GM18505 (cell line): ENCODE data around the gene ACACA.

ENCODE experiments used
- ATAC-seq: cut with Tn5 transposase; IDR thresholded peaks from one replicate; pipeline ENCODE4 v1.9.1; 2021; ENCODE audit not compliant: unreplicated experiment
- POLR2A ChIP-seq: IDR thresholded peaks from 4 replicates; pipeline ENCODE4 v1.6.1; 2011; ENCODE audit warnings: borderline replicate concordance; ENCODE audit not compliant: insufficient read depth, insufficient read length; ENCODE audit errors: extremely low read depth

ACACA gene

DNA sequence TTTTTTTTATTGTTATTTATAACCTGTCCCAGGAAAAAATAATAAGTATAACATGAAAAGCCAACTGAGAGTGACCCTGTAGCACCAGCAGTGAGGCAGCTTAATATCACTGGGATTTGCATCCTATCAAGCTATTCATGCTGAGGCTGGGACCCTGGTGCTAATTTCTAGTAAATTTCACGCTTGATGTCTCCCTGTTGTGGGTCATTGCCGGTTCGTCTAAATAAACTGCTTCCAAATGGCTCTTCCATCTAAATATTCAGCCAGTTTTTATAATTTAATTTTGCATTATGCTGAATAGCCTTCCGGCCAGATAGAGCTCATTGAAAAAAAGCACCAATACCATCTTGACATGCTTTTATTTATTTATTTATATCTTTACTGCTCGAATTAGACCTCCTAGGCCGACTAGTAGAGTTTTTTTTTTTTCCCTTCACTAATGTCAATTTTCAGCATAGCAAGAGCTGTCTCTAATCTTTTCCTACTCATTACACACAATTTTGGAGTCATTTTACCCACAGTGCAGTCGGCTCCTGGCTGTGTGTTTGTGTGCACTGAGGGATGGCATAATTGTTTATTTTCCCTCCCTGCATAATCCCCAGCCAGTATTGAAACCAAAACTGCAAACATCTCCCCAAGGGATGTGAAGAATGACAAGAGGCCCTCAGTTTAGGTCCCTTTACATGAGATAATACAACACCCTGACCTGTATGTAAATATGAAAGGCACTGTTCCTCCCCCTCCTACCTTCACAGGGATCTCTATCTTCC lies 289.1 kb downstream of the ACACA start:
- no peak for TF ChIP-seq POLR2A
- ATAC-seq, result no peak

- TF ChIP-seq POLR2A, result no peak
- ATAC-seq, result no peak
Measured at GRCh38 chr17:37116671-37117185, 289.9 kb downstream of the ACACA start.

- TF ChIP-seq POLR2A, result no peak
- ATAC-seq, result no peak
Measured at GRCh38 chr17:37111329-37111728, 295.3 kb downstream of the ACACA start.

GRCh38 chr17:37110746-37111145 lies 295.9 kb downstream of the ACACA start:
- ATAC-seq, result no peak
- TF ChIP-seq POLR2A, result no peak

- TF ChIP-seq POLR2A, result no peak
- no peak for ATAC-seq
Measured at GRCh38 chr17:37109731-37110710, 296.6 kb downstream of the ACACA start.

DNA sequence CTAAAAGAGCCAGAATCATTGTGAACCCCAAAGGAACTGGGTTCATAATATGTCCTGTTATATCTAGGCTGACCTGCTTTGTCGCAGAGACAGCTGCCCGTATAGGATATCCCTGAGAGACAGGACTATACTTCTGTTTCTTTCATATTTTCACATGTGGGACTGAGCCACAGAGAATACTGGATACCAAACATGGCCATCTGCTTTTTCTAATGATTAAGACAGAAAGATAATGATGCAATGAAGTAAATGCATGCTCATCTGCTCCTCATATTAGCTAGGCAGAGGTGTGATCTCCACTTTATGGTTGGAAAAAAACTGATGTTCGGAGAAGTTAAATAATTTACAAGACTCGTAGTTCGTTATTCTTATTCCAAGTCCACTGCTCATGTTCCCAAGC lies 297.5 kb downstream of the ACACA start:
- no peak for ATAC-seq
- no peak for TF ChIP-seq POLR2A

GRCh38 chr17:37107406-37108083 lies 299.1 kb downstream of the ACACA start:
- TF ChIP-seq POLR2A, result no peak
- no peak for ATAC-seq

DNA sequence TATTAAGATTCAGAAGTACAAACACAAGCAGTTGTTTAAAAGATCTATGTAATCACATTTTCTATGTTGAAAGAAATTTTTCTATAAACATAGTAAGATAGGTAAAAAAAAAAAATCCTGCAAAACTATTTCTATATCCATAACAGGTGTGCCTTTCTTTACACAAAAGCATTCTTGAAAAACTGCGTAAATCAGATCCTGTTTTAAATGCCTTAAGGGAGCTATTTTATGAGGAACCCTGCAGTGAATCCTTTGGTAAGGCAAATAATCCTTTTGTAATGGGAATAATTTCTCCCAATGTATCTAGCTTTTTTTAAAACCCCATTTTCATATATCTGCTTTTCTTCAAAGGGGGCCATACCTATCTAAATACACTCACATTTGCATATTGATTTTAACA lies 300.6 kb downstream of the ACACA start:
- no peak for TF ChIP-seq POLR2A
- ATAC-seq, result no peak

DNA sequence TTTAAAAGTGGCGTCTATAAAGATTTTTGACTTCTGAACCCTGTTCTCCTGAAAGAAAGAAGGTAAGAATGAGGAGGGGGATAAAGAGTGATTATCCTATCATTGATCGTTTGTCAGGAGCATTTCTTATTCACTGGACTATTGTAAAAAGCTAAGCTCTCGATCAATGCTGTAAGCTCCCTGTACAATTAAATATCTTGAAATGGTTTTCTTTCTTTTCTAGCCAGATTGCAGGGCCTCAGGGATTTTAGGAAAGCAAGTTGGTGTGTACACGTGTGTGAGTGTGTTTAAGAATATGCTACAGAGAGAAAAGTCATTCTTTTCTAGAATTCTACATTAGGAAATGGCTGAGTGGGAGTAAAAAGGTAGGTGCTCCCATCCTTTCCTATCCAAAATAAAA lies 303.4 kb downstream of the ACACA start:
- no peak for TF ChIP-seq POLR2A
- no peak for ATAC-seq

DNA sequence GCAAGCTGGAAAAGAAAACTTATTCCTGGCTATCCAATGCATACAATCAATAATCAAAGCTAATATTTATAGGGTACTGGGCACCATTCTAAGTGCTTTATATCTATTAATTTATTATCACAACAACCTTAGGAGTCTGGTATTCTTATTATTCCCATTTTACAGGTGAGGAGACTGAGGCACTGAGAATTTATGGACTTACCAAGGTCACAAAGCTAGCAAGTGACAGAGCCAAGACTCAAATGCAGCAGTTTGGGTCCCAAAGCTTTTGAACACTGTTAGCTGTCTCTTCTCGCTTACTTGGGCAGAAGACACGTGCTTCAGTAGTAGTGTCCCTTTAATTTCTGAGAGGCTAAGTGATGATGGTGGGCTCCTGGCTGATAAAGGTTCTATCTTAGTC lies 305.3 kb downstream of the ACACA start:
- no peak for ATAC-seq
- no peak for TF ChIP-seq POLR2A

DNA sequence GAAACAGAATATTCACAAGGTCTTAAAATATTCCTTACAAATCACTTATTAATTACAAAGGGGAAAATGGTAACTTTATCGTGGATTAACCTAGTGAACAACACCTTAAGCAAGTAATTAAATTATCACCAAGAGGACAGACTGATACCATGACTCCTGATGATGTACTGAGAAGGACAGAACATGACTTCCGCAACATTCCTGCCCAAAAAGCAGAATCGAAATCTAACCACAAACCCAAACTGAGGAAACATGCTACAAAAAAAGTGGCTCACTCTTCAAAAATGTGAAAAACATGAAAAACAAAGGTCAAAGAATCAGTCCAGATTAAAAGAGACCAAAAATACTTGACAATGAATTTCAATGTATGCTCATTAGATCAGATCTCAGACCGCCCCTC lies 306.4 kb downstream of the ACACA start:
- TF ChIP-seq POLR2A, result no peak
- no peak for ATAC-seq

GRCh38 chr17:37098910-37099664 lies 307.5 kb downstream of the ACACA start:
- TF ChIP-seq POLR2A, result no peak
- no peak for ATAC-seq
